Subcutaneous abdominal adipose tissue (tissue), 5 donors: ENCODE results near the gene COIL.
"Not testable (repeated sequence)": the region's sequence is repeated elsewhere in the genome, so short reads cannot be mapped to it uniquely, and the experiment has no call there.

Source experiments
- H3K27ac ChIP-seq: one replicate; pipeline ENCODE4 v1.7.0; 2013; ENCODE audit warnings: low read depth, mild to moderate bottlenecking, inconsistent platforms, low read length, moderate library complexity
- H3K27me3 ChIP-seq, 5 donors: one replicate each; pipeline ENCODE4 v1.7.0; 2013; ENCODE audit warnings: low read length in 5 of 5, inconsistent platforms in 1 of 5; ENCODE audit not compliant: control insufficient read depth in 5 of 5, insufficient read depth in 4 of 5
- H3K36me3 ChIP-seq, 5 donors: one replicate each; pipeline ENCODE4 v1.7.0; 2013; ENCODE audit warnings: low read length in 5 of 5; ENCODE audit not compliant: control insufficient read depth in 5 of 5, insufficient read depth in 5 of 5
- H3K4me1 ChIP-seq, 5 donors: one replicate each; pipeline ENCODE4 v1.7.0; 2013; ENCODE audit warnings: low read length in 5 of 5, mild to moderate bottlenecking in 3 of 5, moderate library complexity in 1 of 5; ENCODE audit not compliant: control insufficient read depth in 5 of 5, insufficient read depth in 5 of 5
- H3K4me3 ChIP-seq, 5 donors: one replicate each; pipeline ENCODE4 v1.7.0; 2013; ENCODE audit warnings: low read length in 5 of 5, low read depth in 1 of 5
- H3K9ac ChIP-seq, 5 donors: one replicate each; pipeline ENCODE4 v1.7.0; 2013; ENCODE audit warnings: low read length in 5 of 5, mild to moderate bottlenecking in 4 of 5, moderate library complexity in 3 of 5
- H3K9me3 ChIP-seq, 5 donors: one replicate each; pipeline ENCODE4 v1.7.0; 2013; ENCODE audit warnings: low read length in 5 of 5; ENCODE audit not compliant: control insufficient read depth in 5 of 5
- donor health status: healthy.
- donor health status: healthy.
- donor health status: healthy.
- donor health status: healthy.
- donor health status: healthy.

The COIL gene

DNA sequence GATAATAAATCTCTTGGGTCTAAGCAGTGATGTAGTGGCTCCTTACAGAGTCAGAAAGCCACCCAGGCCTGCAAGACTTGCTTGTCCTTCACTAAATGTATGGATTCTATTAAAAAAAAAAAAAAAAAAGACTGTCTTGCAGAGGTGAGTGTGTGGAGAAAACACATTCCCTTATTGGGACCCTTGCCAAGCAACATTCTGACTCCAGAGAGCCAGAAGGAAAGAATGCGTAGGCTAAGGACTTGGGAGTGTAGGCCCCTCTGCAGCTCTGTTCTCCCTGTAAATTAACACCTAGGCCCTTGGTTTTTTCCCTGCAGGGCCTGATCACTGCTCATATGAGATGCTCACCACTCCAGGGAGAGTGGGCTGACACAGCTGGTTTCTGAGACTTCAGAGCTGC lies 34.9 kb upstream of the COIL start:
- H3K27ac ChIP-seq = no peak overlapping the region
- H3K36me3 ChIP-seq = peaks cover 40 to 71% (median 57%) of the 10 kb centered on the region in 5 donors
- no peaks in the 10 kb centered on the region for H3K4me1 ChIP-seq
- H3K9ac ChIP-seq = no peak overlapping the region
- H3K4me3 ChIP-seq = no peak overlapping the region
- no peaks in the 10 kb centered on the region for H3K27me3 ChIP-seq
- no peaks in the 10 kb centered on the region for H3K9me3 ChIP-seq

DNA sequence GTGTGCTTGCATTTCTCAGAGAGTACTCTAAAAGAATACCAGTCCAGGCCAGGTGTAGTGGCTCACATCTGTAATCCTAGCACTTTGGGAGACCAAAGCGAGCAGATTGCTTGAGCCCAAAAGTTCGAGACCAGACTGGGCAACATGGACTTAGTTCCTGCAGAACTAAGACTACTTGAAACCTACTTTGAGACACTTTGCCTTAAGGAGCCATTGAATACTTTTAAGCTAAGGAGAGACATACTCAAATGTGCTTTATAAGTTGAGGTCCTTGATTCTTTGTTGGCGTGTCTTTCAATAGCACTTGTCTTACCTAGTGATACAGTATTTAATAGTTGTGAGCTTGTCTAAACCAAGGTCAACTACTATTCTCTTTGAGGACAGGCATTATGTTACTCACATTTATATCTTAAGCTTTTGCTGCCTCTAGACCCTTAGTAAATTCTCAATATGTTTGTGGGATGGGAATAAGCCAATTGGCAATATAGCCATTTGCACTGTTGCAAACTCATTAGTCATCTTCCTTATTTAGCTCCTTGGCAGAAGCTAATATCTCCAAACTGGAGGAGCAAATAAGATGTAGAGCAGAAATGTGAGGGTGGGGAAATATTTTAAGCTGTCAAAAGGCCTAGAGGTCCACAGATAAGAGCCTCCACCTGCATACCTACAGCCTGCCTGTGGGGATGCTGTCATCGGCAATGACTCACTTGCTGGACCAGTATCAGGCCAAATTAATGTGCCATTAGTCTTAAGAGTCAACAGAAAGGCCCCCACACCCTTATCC lies 33.4 kb upstream of the COIL start:
- peaks cover 40 to 65% (median 51%) of the 10 kb centered on the region in 5 donors for H3K36me3 ChIP-seq
- H3K9me3 ChIP-seq = no peaks in the 10 kb centered on the region
- no peaks in the 10 kb centered on the region for H3K4me1 ChIP-seq
- no peaks in the 10 kb centered on the region for H3K27me3 ChIP-seq
- H3K9ac ChIP-seq = no peak overlapping the region
- H3K27ac ChIP-seq = no peak overlapping the region
- H3K4me3 ChIP-seq = no peak overlapping the region

DNA sequence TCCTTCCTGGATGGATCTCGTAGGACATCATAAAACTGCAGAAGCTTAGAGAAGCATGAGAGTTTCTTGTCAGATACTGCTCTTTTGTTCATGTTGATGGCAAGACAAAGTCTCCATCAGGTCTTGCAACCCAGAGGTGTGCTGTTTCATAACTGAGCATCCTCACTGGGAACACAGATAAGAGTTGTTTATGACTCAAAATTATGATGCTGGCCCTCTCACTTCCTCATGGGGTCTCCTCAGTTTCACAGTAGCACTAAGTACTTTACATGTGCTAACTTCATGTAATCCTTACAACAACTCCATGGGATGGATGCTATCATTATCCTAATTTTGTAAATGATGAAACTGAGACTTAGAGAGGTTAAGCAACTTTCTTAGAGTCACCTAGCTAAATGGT lies 31.5 kb upstream of the COIL start:
- no peak overlapping the region for H3K4me3 ChIP-seq
- H3K36me3 ChIP-seq = peaks cover 43 to 61% (median 49%) of the 10 kb centered on the region in 5 donors
- H3K4me1 ChIP-seq = peaks cover 0 to 2% (median 0%) of the 10 kb centered on the region in 5 donors

DNA sequence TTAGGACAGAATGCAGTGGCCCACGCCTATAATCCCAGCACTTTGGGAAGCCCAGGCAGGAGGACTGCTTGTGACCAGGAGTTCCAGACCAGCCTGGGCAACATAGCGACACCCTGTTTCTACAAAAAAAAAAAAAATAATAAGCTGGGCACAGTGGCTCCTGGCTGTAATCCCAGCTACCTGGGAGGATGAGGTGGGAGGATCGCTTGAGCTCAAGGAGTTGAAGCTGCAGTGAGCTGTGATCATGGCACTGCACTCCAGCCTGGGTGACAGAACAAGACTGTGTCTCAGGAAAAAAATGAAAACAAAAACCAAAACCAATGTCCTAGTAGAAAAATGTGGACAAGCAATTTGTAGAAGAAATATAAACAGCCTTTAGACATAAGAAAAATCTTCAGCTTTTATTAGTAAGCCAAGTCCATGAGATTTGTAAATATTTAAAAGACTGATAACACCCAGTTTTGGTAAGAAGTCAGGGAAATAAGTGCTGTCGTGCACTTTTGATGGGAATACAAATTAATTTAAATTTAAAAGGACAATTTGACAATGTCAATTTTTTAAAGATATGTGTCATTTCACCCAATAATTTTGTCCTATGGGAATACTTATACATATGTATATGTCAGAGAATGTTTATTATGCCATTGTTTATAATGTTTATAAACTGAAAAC lies 28.2 kb upstream of the COIL start:
- Histone ChIP-seq H3K9ac (no peak overlapping the region), H3K27ac (no peak overlapping the region), H3K9me3 (no peaks in the 10 kb centered on the region), H3K4me1 (peaks cover 0 to 2% (median 0%) of the 10 kb centered on the region in 5 donors), H3K4me3 (no peak overlapping the region), H3K27me3 (no peaks in the 10 kb centered on the region), H3K36me3 (peaks cover 30 to 47% (median 42%) of the 10 kb centered on the region in 5 donors)

More for the DNA sequence above, 31.5 kb upstream of the COIL start:
- no peak overlapping the region for H3K27ac ChIP-seq
- no peaks in the 10 kb centered on the region for H3K9me3 ChIP-seq
- H3K9ac ChIP-seq = no peak overlapping the region
- no peaks in the 10 kb centered on the region for H3K27me3 ChIP-seq

DNA sequence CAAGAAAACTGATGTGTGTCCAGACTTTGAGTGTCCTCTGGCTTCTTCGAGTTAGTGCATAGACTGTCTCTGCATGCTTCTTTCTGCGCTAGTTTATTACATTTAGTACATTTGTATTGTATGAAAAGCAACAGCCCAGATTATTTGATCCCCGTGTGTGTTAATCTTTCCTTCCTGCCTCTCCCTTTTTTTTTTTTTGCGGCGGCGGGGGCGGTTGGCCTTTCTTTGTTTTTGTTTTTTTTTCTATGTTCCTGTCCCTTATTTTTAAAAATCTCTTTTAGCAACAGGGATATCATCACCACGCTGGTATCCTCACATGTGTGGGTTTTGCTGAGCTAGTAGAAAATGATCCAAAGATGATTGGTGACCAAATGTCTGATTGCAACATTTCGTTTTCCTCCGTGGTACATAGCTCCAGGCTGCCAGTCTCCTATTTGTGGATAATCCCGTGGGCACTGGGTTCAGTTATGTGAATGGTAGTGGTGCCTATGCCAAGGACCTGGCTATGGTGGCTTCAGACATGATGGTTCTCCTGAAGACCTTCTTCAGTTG lies 26.5 kb upstream of the COIL start:
- Histone ChIP-seq H3K36me3 (peaks cover 27 to 41% (median 34%) of the 10 kb centered on the region in 5 donors), H3K27me3 (no peaks in the 10 kb centered on the region), H3K4me3 (no peak overlapping the region), H3K27ac (no peak overlapping the region), H3K4me1 (peaks cover 0 to 2% (median 0%) of the 10 kb centered on the region in 5 donors), H3K9ac (no peak overlapping the region), H3K9me3 (no peaks in the 10 kb centered on the region)

DNA sequence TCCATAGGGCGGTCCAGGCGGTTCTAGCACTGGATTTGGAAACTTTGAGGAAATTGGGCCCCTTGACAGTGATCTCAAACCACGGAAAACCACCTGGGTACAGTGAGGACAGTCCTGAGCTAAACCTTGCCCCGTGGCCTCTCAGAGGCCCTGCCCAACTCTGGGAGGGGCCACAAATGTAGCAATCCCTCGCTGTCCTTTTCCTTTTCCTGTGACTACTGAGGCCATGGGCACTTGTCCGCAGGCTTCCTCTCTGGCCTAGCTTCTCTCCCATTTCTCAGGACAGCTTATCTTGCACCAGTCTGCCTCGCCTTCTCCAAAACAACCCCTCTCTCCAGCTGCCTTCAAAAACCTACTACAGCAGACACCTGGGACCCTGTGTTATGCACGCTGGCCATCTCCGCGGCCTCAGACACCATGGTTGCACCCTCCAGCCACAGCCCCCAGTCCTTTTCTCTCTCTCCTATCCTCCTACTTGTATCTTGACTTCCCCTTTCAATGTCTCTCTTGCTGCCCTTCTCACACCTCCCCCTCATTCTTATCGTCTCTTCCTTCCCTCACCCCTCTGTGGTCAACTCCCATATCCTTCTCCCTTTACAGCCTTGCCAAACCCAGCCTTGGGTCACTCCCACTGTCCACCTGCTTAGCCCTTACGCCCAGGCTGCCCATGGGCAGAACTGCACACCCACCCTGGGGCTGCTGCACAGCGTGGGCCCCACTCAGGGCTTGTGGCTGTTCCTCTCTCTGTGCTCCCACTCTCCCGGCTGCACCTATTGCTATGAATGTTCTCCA lies 24.7 kb upstream of the COIL start:
- H3K4me3 ChIP-seq = no peak overlapping the region
- H3K9ac ChIP-seq = no peak overlapping the region
- H3K27me3 ChIP-seq = no peaks in the 10 kb centered on the region
- peaks cover 0 to 2% (median 0%) of the 10 kb centered on the region in 5 donors for H3K4me1 ChIP-seq
- H3K36me3 ChIP-seq = peaks cover 18 to 37% (median 28%) of the 10 kb centered on the region in 5 donors
- H3K27ac ChIP-seq = no peak overlapping the region
- H3K9me3 ChIP-seq = no peaks in the 10 kb centered on the region

DNA sequence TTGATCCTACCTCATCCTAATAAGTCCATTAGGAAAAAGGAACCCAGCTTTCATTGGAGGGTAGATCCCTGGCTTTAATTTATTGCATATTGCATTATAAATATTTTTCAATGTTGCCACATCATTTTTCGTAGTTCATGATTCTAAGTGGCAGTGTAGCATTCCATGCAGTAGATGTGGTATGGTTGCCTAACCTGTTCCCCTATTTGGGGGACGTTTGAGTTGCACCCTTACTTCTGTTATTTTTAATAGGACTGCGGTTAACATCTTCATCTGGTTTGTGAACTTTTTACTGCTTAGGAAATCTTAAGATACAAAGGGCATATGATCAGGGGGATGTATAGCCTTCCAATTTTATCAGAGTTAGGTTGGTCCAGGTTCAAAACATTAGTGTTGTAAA lies 22.5 kb upstream of the COIL start:
- Histone ChIP-seq H3K27me3 (no peaks in the 10 kb centered on the region), H3K9ac (no peak overlapping the region), H3K27ac (no peak overlapping the region), H3K4me3 (no peak overlapping the region), H3K36me3 (peaks cover 14 to 34% (median 28%) of the 10 kb centered on the region in 5 donors), H3K9me3 (no peaks in the 10 kb centered on the region), H3K4me1 (peaks cover 3 to 10% (median 8%) of the 10 kb centered on the region in 5 donors)

GRCh38 chr17:56982312-56982711 lies 21.5 kb upstream of the COIL start:
- no peak overlapping the region for H3K27ac ChIP-seq
- H3K4me3 ChIP-seq = no peak overlapping the region
- no peaks in the 10 kb centered on the region for H3K27me3 ChIP-seq
- peaks cover 3 to 18% (median 12%) of the 10 kb centered on the region in 5 donors for H3K4me1 ChIP-seq
- H3K9me3 ChIP-seq = no peaks in the 10 kb centered on the region
- H3K36me3 ChIP-seq = peaks cover 7 to 29% (median 24%) of the 10 kb centered on the region in 5 donors
- no peak overlapping the region for H3K9ac ChIP-seq

GRCh38 chr17:56980526-56980925 lies 19.7 kb upstream of the COIL start:
- Histone ChIP-seq H3K36me3 (peaks cover 7 to 19% (median 17%) of the 10 kb centered on the region in 5 donors), H3K4me1 (peaks cover 3 to 26% (median 15%) of the 10 kb centered on the region in 5 donors)
- H3K9me3 ChIP-seq, H3K9ac ChIP-seq, H3K27me3 ChIP-seq, H3K4me3 ChIP-seq, H3K27ac ChIP-seq: not testable (repeated sequence)
